ENCODE results near the gene PSTPIP1. TPM values are rescaled to one million over a fixed set of nuclear protein-coding genes. Genes with fewer than 3 reads are reported as not detected.

PSTPIP1 gene
- total RNA-seq, 2 experiments from 2014 or later = 1.5 to 27.4 TPM

DNA sequence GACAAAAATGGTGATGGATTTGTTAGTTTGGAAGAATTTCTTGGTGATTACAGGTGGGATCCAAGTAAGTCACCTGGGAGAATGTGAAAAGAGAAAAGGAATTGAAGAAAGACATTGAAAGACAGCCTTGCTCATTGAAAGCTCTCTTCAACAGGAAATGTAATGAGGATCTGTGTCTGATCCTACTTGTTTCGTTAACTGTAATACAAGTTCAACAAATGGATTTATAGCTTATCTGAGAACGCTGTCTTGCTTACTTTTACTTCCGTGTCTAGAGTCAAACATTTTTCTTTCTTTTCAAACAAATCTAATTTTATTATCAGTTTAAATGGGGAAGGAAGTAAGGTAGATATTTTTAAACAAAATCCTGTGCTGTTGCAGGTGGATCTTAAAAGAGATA is 47.5 kb upstream of the PSTPIP1 start:
- Histone ChIP-seq H2AFZ (ENCODE audit: low read length) (no peak overlapping the region), H4K20me1 (ENCODE audit: insufficient read depth, low read length) (no peaks in the 10 kb centered on the region), H3K79me2 (ENCODE audit: insufficient read depth, low read depth, low read length) (no peaks in the 10 kb centered on the region), H3K4me1 (ENCODE audit: insufficient read depth, low read length, poor library complexity, severe bottlenecking) (peaks cover 20% of the 10 kb centered on the region), H3K27ac (ENCODE audit: low read depth, low read length, poor library complexity, severe bottlenecking) (peak overlapping the region; percentile 11), H3K4me3 (ENCODE audit: low read depth, low read length, poor library complexity, severe bottlenecking) (no peak overlapping the region), H3K4me2 (ENCODE audit: low read length) (peak overlapping the region; percentile 33), H3K9me2 (ENCODE audit: insufficient read depth, low read length) (no peaks in the 10 kb centered on the region), H3K36me3 (ENCODE audit: insufficient read depth, low read length) (peaks cover 54% of the 10 kb centered on the region), H3K9me3 (ENCODE audit: low read length) (peaks cover 3% of the 10 kb centered on the region; the same call in 1 of the 2 replicates)
- ChIA-PET CTCF (ENCODE audit: unreplicated experiment) (no interaction called here), POLR2A (interaction anchor here (0.5 to 0.6 kb wide), 3 partner anchors 9 to 39 kb away, joined by 3 to 5 read pairs (median 4); no protein-coding TSS in a partner anchor)
- TF ChIP-seq CTCF (conservative IDR thresholded peaks at IDR 0.05; ENCODE audit: low read length) (no peak), EZH2phosphoT487 (IDR thresholded peaks at IDR 0.05; ENCODE audit: borderline replicate concordance, low read depth, low read length) (no peak)
- BruUV-seq (replicated peaks) = no TSS peak
- intact Hi-C loops (cut with micrococcal nuclease; ENCODE audit: unreplicated experiment) = no loop called here
- peak; percentile 13 for DNase-seq (ENCODE audit: low spot score)

DNA sequence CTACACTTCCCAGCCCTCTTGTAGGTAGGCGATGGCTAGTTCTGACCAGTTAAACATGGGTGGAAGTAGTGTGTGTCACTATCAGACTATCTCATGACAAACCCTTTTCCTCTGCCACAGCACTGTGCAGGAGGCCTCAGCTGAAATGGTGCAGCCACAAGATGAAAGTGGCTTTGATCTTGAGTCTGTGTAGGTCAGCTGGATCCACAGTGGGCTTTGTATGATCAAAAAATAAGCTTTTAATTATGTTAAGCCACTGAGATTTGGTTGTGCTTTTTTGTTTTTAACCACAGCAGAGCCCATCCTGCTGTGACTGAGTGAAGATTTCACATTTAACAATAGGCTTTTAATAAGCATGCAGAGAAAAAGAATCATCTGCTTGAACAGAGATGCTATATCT is 43.7 kb upstream of the PSTPIP1 start:
- no peak overlapping the region for H3K27ac ChIP-seq (ENCODE audit: low read depth, low read length, poor library complexity, severe bottlenecking)
- H3K4me1 ChIP-seq (ENCODE audit: insufficient read depth, low read length, poor library complexity, severe bottlenecking) = peaks cover 20% of the 10 kb centered on the region
- intact Hi-C loops (cut with micrococcal nuclease; ENCODE audit: unreplicated experiment) = no loop called here
- H4K20me1 ChIP-seq (ENCODE audit: insufficient read depth, low read length) = no peaks in the 10 kb centered on the region
- ChIA-PET CTCF (ENCODE audit: unreplicated experiment) (no interaction called here), POLR2A (interaction anchor here (0.5 to 1.8 kb wide), 3 partner anchors 9 to 512 kb away, joined by 3 to 8 read pairs (median 4); no protein-coding TSS in a partner anchor)
- no peak overlapping the region for H2AFZ ChIP-seq (ENCODE audit: low read length)
- no peak overlapping the region for H3K4me2 ChIP-seq (ENCODE audit: low read length)
- H3K36me3 ChIP-seq (ENCODE audit: insufficient read depth, low read length) = peaks cover 31% of the 10 kb centered on the region
- H3K9me2 ChIP-seq (ENCODE audit: insufficient read depth, low read length) = no peaks in the 10 kb centered on the region
- DNase-seq (ENCODE audit: low spot score) = no peak
- H3K9me3 ChIP-seq (ENCODE audit: low read length) = peaks cover 3% of the 10 kb centered on the region; the same call in 1 of the 2 replicates
- no peaks in the 10 kb centered on the region for H3K79me2 ChIP-seq (ENCODE audit: insufficient read depth, low read depth, low read length)
- H3K4me3 ChIP-seq (ENCODE audit: low read depth, low read length, poor library complexity, severe bottlenecking) = no peak overlapping the region
- TF ChIP-seq EZH2phosphoT487 (IDR thresholded peaks at IDR 0.05; ENCODE audit: borderline replicate concordance, low read depth, low read length) = no peak
- TF ChIP-seq CTCF (conservative IDR thresholded peaks at IDR 0.05; ENCODE audit: low read length) = no peak
- BruUV-seq (replicated peaks) = no TSS peak

DNA sequence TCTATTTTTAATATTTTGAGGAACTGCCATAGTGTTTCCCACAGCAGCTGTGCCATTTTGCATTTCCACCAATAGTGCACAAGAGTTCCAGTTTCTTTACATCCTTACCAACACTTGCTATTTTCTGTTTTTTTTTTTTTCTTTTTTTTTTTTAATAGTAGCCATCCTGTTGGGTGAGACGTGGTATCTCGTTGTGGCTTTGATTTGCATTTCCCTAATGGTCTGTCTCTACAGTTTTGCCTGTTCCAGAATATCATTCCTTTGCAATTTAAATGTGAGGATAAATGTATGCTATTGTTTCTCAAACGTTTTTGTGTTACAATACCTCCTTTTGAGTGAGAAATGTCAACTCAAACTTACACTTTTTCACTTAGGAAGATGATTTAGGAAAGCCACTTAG is 41.0 kb upstream of the PSTPIP1 start:
- no peaks in the 10 kb centered on the region for H3K4me1 ChIP-seq (ENCODE audit: insufficient read depth, low read length, poor library complexity, severe bottlenecking)
- no peaks in the 10 kb centered on the region for H3K79me2 ChIP-seq (ENCODE audit: insufficient read depth, low read depth, low read length)
- H3K9me2 ChIP-seq (ENCODE audit: insufficient read depth, low read length) = no peaks in the 10 kb centered on the region
- no peak for DNase-seq (ENCODE audit: low spot score)
- CTCF ChIA-PET (ENCODE audit: unreplicated experiment) = no interaction called here
- intact Hi-C loops (cut with micrococcal nuclease; ENCODE audit: unreplicated experiment) = no loop called here
- BruUV-seq (replicated peaks) = no TSS peak
- POLR2A ChIA-PET = interaction anchor here (0.6 to 0.9 kb wide), 3 partner anchors 42 to 558 kb away, joined by 3 to 6 read pairs (median 4); no protein-coding TSS in a partner anchor
- TF ChIP-seq CTCF (conservative IDR thresholded peaks at IDR 0.05; ENCODE audit: low read length) (no peak), EZH2phosphoT487 (IDR thresholded peaks at IDR 0.05; ENCODE audit: borderline replicate concordance, low read depth, low read length) (no peak)
- no peaks in the 10 kb centered on the region for H4K20me1 ChIP-seq (ENCODE audit: insufficient read depth, low read length)
- H2AFZ ChIP-seq (ENCODE audit: low read length) = no peak overlapping the region
- H3K4me3 ChIP-seq (ENCODE audit: low read depth, low read length, poor library complexity, severe bottlenecking) = no peak overlapping the region
- peaks cover 16% of the 10 kb centered on the region for H3K36me3 ChIP-seq (ENCODE audit: insufficient read depth, low read length)
- no peak overlapping the region for H3K4me2 ChIP-seq (ENCODE audit: low read length)
- H3K9me3 ChIP-seq (ENCODE audit: low read length) = peaks cover 3% of the 10 kb centered on the region; the same call in 1 of the 2 replicates
- H3K27ac ChIP-seq (ENCODE audit: low read depth, low read length, poor library complexity, severe bottlenecking) = no peak overlapping the region

All from OCI-LY7 (cell line).